Measurements from ENCODE around the gene ZBTB14.

DNA sequence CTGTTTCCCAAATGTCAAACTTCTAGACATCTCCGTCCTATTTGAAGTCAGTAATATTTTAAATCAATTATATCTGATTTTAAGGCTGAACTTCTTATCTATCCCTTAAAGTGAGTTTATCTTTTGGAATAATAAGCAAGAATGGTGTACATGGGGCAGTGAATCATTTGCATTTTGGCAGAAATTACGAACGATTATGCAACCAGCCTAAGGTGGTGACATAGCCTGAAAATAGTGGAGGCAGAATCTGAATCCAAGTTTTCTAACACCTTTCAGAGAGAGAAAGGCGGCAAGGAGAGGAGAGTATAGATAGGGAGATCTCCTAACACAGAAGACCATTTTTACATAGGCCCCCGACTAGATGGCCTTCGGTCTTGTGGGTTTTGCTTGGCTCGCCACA, 10.7 kb downstream of the ZBTB14 start:
- TF ChIP-seq BHLHE40 (IDR thresholded peaks at IDR 0.05; ENCODE audit: borderline replicate concordance), result no peak
- TF ChIP-seq ARNT (IDR thresholded peaks at IDR 0.05), result no peak
- no peak for TF ChIP-seq FOXM1 (IDR thresholded peaks at IDR 0.05; ENCODE audit: borderline replicate concordance)
- TF ChIP-seq ZNF384 (IDR thresholded peaks at IDR 0.05), result no peak
- TF ChIP-seq FOXA1 (IDR thresholded peaks at IDR 0.05), result no peak
- TF ChIP-seq SP1 (IDR thresholded peaks at IDR 0.05), result no peak

All from HEK293T (cell line).